GM18873 (cell line): ENCODE measurements around the gene ACAA1.
"Not testable (repeated sequence)": the region's sequence is repeated elsewhere in the genome, so short reads cannot be mapped to it uniquely, and the experiment has no call there.

ENCODE experiments used
- ATAC-seq: cut with Tn5 transposase; IDR thresholded peaks from one replicate; pipeline ENCODE4 v1.9.1; 2021; ENCODE audit warnings: mild to moderate bottlenecking, moderate library complexity, moderate number of reproducible peaks; ENCODE audit not compliant: unreplicated experiment, low FRiP score

ACAA1 gene

GRCh38 chr3:38137615-38138348 is 855 bp upstream of the ACAA1 start:
- no peak for ATAC-seq

GRCh38 chr3:38136393-38136776 is 542 bp downstream of the ACAA1 start:
- no peak for ATAC-seq

DNA sequence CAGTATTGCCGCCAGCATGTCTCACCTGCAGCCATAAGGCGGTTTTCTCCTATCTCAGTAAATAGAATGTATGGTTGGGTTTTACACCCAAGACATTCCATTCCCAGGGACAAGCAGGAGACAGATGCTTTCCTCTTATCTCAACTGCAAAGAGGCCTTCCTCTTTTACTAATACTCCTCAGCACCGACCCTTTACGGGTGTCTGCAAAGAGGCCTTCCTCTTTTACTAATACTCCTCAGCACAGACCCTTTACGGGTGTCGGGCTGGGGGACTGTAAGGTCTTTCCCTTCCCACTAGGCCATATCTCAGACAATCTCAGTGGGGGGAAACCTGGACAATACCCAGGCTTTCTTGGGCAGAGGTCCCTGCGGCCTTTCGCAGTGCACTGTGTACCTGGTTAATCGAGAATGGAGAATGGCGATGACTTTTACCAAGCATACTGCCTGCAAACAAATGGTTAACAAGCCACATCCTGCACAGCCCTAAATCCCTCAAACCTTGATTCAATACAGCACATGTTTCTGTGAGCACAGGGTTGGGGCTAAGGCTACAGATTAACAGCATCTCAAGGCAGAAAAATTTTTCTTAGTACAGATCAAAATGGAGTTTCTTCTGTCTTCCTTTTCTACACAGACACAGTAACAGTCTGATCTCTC is 1.2 kb downstream of the ACAA1 start:
- ATAC-seq: not testable (repeated sequence)

GRCh38 chr3:38134517-38135143 is 2.3 kb downstream of the ACAA1 start:
- ATAC-seq: not testable (repeated sequence)

DNA sequence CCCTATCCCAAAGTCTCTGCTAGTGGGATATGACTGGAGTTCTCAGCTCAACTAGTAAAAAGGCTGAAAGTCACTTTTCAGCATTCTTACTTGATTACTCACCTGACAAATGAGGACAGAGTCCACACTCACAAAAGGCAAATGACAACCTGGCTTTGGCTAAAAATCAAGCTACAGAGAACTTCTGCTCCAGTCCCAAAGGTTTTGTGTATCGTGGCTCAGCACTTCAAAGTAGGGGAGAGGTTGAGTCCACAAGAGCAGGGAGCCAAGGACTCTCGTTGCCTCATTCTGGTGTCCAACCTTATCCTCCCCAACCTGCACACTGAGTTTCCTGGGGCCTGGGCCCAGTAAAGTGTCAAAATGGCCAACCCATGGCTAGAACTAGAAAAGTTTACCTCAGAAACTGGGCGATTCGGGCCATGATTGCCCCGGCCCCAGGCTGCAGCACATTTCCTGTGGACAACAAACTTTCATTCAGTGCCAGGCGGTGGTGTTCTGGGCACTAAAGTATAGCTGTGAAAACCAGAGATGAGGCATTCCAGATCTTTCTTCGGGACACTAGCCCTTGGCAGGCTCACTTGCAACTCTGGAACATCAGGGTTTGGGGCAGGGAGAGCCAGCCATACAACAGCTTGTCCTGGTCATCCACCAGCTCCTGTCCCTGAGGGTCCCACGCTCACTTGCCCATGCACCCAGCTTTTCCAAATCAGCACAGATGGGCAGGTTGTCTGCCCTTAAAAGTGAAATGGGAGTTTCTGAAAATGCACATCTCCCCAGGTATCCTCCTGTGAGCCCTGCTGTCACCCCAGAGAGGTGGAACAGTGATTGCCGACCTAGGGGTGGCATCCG is 3.1 kb downstream of the ACAA1 start:
- ATAC-seq: no peak

GRCh38 chr3:38133209-38133556 is 3.7 kb downstream of the ACAA1 start:
- no peak for ATAC-seq

GRCh38 chr3:38131621-38132369 is 5.1 kb downstream of the ACAA1 start:
- no peak for ATAC-seq

- ATAC-seq: no peak
Observed at GRCh38 chr3:38130631-38131065, 6.3 kb downstream of the ACAA1 start.

- ATAC-seq: no peak
Observed at GRCh38 chr3:38129058-38129457, 7.9 kb downstream of the ACAA1 start.

- no peak for ATAC-seq
Observed at GRCh38 chr3:38128303-38128655, 8.6 kb downstream of the ACAA1 start.

GRCh38 chr3:38127611-38128302 is 9.2 kb downstream of the ACAA1 start:
- ATAC-seq: no peak

DNA sequence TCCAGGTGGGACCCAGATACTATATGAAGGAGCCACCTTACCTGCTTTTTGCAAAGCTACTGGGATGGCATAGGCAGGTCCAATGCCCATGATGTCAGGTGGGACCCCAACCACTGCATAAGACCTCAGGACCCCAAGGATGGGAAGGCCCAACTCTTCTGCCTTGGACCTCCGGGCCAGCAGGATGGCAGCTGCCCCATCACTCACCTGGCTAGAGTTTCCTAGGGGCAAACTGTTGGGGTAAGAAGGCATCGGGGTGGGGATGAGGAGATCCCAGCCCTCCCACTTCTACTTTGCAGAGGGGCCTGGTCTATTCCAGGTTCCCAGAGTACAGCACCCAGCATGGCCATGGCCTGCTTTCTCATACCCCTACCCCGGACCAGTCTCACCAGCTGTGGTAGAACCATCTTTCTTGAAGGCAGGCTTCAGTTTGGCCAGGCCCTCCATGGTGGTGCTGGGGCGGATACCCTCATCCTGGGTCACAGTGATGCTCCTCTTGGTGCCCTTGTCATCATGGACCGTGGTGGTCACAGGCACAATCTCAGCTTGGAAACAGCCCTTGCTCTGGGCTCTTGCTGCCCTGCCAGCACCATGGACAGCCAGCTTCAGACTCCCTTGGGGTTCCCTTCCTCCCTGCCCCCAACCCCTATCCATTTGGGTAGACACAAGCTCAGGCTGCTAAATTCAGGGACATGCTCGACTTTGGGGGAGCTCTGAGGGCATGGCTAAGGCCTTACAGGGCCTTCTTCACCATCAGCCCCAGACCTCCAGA is 10.6 kb downstream of the ACAA1 start:
- ATAC-seq: no peak

GRCh38 chr3:38125305-38126120 is 11.4 kb downstream of the ACAA1 start:
- no peak for ATAC-seq

DNA sequence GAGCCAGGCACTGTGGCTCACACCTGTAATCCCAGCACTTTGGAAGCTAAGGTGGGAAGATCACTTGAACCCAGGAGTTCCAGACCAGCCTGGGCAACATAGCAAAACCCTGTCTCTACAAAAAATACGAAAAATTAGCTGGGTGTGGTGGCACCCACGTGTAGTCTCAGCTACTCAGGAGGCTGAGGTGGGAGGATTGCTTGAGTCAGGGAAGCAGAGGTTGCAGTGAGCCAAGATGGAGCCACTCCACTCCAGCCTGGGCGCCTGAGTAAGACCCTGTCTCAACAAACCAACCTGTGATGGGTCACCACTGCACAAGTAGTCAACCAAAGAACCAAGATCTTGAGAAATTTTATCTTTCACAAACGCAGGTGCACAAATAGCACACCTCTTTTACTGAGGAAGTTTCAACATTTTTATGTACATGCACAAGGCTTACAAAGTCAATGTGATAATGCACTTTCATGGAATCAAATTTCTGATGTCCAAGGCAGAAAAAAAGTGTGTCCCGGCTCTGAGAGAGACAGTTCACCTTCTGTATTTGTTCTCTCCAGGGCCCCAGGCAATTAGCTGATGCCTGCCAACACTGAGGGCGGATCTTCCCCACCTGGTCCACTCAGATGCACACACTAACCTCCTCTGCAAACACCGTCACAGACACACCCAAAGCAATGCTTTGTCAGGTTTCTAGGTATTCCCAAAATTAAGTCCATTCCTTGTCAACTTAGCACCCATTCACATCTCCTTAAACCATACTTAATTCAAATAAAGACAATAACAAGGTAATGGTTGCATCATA is 12.4 kb downstream of the ACAA1 start:
- ATAC-seq: no peak

GRCh38 chr3:38122712-38123290 is 14.1 kb downstream of the ACAA1 start:
- ATAC-seq: no peak

DNA sequence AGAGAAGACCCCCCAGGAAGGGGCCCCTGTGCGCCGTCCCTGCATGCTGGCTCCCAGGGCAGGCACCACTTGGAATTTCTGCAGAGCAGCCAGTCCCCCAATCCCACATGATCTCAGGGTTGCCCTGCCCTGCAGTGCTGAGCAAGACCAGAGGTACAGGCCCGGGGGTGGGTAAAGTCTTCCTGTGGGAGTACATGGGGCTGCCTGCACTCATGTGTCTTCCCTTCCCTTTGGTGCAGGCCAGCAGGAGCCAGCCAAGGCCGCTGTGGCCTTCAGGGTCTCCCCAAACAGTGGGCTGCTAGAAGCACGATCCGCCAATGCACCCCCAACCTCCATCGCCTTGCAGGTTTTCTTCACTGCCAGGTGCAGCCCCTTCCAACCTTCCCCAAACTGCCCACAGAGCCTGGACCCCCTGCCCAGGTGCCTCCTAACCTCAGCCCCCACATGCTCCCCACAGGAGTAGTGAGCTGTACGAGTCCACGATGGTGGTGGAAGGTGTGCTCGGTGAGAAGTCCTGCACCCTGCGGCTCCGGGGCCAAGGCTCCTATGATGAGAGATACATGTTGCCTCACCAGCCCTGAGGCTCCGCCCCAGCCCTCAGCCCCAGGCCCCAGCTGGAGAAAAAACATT is 15.0 kb downstream of the ACAA1 start:
- no peak for ATAC-seq

DNA sequence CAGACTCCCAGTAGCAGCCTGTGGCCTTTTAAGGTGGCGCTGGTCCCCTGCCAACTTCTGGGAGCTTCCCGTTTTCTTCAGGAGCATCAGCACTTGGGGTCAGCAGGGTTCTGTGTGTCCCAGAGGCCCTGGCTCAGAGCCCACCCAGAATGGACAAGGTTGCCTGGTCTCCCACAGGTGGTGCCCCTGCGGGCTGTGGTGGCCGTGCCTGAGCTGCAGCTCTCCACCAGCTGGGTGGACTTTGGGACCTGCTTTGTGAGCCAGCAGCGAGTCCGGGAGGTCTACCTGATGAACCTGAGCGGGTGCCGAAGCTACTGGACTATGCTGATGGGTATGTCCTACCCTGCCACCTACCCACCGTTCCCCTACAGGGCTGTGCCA is 15.5 kb downstream of the ACAA1 start:
- no peak for ATAC-seq
